Measurements from ENCODE around the gene OCLN. TPM values are rescaled to one million over a fixed set of nuclear protein-coding genes. Genes with fewer than 3 reads are reported as not detected.
"Not testable (repeated sequence)": the region's sequence is repeated elsewhere in the genome, so short reads cannot be mapped to it uniquely, and the experiment has no call there.

The OCLN gene
- total RNA-seq, 1 experiment from 2014 or later: 102 TPM

- TF ChIP-seq CTCF (IDR thresholded peaks at IDR 0.05): no peak
- no peak for TF ChIP-seq REST (IDR thresholded peaks at IDR 0.05; ENCODE audit: insufficient read depth in 1 of 2, low read depth in 2 of 2, low read length in 1 of 2)
- TF ChIP-seq POLR2AphosphoS5 (IDR thresholded peaks at IDR 0.05; ENCODE audit: low read depth, low read length): no peak
- no peak for TF ChIP-seq SIN3A (IDR thresholded peaks at IDR 0.05; ENCODE audit: borderline replicate concordance, insufficient read depth, low read depth, low read length)
- no peak for TF ChIP-seq TCF7L2 (IDR thresholded peaks at IDR 0.05; ENCODE audit: low read depth, low read length)
- H3K27me3 ChIP-seq (ENCODE audit: control insufficient read depth, insufficient read depth, low read length): no peaks in the 10 kb centered on the region
- POLR2A ChIA-PET: no interaction called here
Measured at GRCh38 chr5:69451941-69452647, 40.5 kb upstream of the OCLN start.

GRCh38 chr5:69453487-69453886 lies 39.1 kb upstream of the OCLN start:
- H3K36me3 ChIP-seq (ENCODE audit: control insufficient read depth, insufficient read depth, low read length); H3K27me3 ChIP-seq (ENCODE audit: control insufficient read depth, insufficient read depth, low read length); DNase-seq (ENCODE audit: low read depth, low spot score); intact Hi-C loops (cut with micrococcal nuclease; ENCODE audit: unreplicated experiment); H3K4me1 ChIP-seq (ENCODE audit: control insufficient read depth, insufficient read depth, low read length); ATAC-seq; in situ Hi-C loops (cut with HindIII; ENCODE audit: low pct_unique_long_range_greater_than_20kb, low sequenced_read_pairs); H3K27ac ChIP-seq (ENCODE audit: low read length); H3K9me3 ChIP-seq (ENCODE audit: control insufficient read depth, insufficient read depth, low read depth, low read length); BruUV-seq (replicated peaks): not testable (repeated sequence)
- POLR2A ChIA-PET: interaction anchor here (0.6 kb wide), 1 partner anchor 61 kb away, joined by 4 read pairs; no protein-coding TSS in a partner anchor
- H3K4me3 ChIP-seq (ENCODE audit: low read depth in 2 of 2, low read length in 2 of 2): peak overlapping the region; percentile 29 to 55; a peak in 3 of 4 replicates
- CTCF ChIA-PET: interaction anchor here (0.6 kb wide), 1 partner anchor 14 kb away, joined by 5 read pairs; no protein-coding TSS in a partner anchor

More at GRCh38 chr5:69451941-69452647, 40.5 kb upstream of the OCLN start:
- no peaks in the 10 kb centered on the region for H3K36me3 ChIP-seq (ENCODE audit: control insufficient read depth, insufficient read depth, low read length)
- ATAC-seq (no peak), DNase-seq (ENCODE audit: low read depth, low spot score) (no peak)
- no peak overlapping the region for H3K27ac ChIP-seq (ENCODE audit: low read length)
- H3K4me1 ChIP-seq (ENCODE audit: control insufficient read depth, insufficient read depth, low read length): peaks cover 5% of the 10 kb centered on the region
- in situ Hi-C loops (cut with HindIII; ENCODE audit: low pct_unique_long_range_greater_than_20kb, low sequenced_read_pairs): no loop called here
- no peak overlapping the region for H3K4me3 ChIP-seq (ENCODE audit: low read depth in 2 of 2, low read length in 2 of 2)
- CTCF ChIA-PET: no interaction called here
- no TSS peak for BruUV-seq (replicated peaks)
- no peaks in the 10 kb centered on the region for H3K9me3 ChIP-seq (ENCODE audit: control insufficient read depth, insufficient read depth, low read depth, low read length)
- intact Hi-C loops (cut with micrococcal nuclease; ENCODE audit: unreplicated experiment): no loop called here

All from Panc1 (cell line).